ENCODE measurements around the gene CCT5. TPM values are rescaled to one million over a fixed set of nuclear protein-coding genes. Genes with fewer than 3 reads are reported as not detected.
A peak's percentile ranks its signal among the peaks of the same experiment; 100 is the strongest.

The CCT5 gene
- total RNA-seq, 6 experiments from 2014 or later: 274 to 362 (median 330) TPM

DNA sequence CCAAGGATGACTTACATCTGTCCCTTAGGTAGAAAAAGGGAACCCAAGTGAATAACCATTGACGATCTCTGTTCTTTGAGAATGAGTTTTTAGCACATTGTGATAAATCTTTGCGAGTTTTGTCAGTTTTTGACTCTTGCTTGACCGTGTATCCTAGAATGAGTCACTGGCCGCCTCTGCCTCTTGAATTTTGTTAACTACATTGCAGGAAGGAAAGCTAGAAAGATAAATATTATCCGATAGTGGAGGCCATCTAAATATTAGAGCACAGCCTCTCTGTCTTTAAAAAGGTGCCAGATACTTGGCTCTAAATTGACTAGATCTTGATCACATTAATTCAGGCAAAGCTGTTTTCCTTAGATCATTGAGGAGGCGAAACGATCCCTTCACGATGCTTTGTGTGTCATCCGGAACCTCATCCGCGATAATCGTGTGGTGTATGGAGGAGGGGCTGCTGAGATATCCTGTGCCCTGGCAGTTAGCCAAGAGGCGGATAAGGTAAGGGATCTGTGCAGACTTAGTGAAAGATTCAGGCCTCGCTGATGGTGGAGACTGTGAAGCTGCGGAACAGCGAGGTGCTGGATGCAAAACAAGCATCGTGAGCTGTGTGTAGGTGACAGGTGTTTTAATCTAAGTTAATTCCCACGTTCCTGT lies 12.2 kb downstream of the CCT5 start:
- Mint-ChIP-seq H3K27ac (no peak overlapping the region), H3K9me3 (no peaks in the 10 kb centered on the region), H3K36me3 (ENCODE audit: low read depth) (peaks cover 54% of the 10 kb centered on the region), H3K4me3 (no peak overlapping the region), H3K4me1 (ENCODE audit: low read depth) (peaks cover 34% of the 10 kb centered on the region), H3K27me3 (ENCODE audit: insufficient read depth) (peaks cover 7% of the 10 kb centered on the region)
- DNase-seq: no peak
- TF ChIP-seq CTCF (IDR thresholded peaks at IDR 0.05): no peak

GRCh38 chr5:10262995-10263394 lies 12.9 kb downstream of the CCT5 start:
- Mint-ChIP-seq H3K4me3 (no peak overlapping the region), H3K9me3 (no peaks in the 10 kb centered on the region), H3K36me3 (ENCODE audit: low read depth) (peaks cover 51% of the 10 kb centered on the region), H3K4me1 (ENCODE audit: low read depth) (peaks cover 41% of the 10 kb centered on the region), H3K27ac (peak overlapping the region; percentile 42; the same call in 1 of the 2 replicates), H3K27me3 (ENCODE audit: insufficient read depth) (peaks cover 7% of the 10 kb centered on the region)
- no peak for TF ChIP-seq CTCF (IDR thresholded peaks at IDR 0.05)
- no peak for DNase-seq

- Mint-ChIP-seq H3K4me3 (no peak overlapping the region), H3K27ac (peak overlapping the region; percentile 54), H3K36me3 (ENCODE audit: low read depth) (peaks cover 40% of the 10 kb centered on the region), H3K4me1 (ENCODE audit: low read depth) (peaks cover 39% of the 10 kb centered on the region), H3K9me3 (no peaks in the 10 kb centered on the region), H3K27me3 (ENCODE audit: insufficient read depth) (peaks cover 6% of the 10 kb centered on the region)
- peak; percentile 38 for DNase-seq
- no peak for TF ChIP-seq CTCF (IDR thresholded peaks at IDR 0.05)
These were observed 14.5 kb downstream of the CCT5 start for GRCh38 chr5:10264604-10265003.

- Mint-ChIP-seq H3K27ac (peak overlapping the region; percentile 54), H3K4me1 (ENCODE audit: low read depth) (peaks cover 34% of the 10 kb centered on the region), H3K9me3 (no peaks in the 10 kb centered on the region), H3K36me3 (ENCODE audit: low read depth) (peaks cover 35% of the 10 kb centered on the region), H3K27me3 (ENCODE audit: insufficient read depth) (peaks cover 2% of the 10 kb centered on the region; the same call in 1 of the 2 replicates), H3K4me3 (no peak overlapping the region)
- TF ChIP-seq CTCF (IDR thresholded peaks at IDR 0.05): no peak
- DNase-seq: no peak
These were observed 15.4 kb downstream of the CCT5 start for GRCh38 chr5:10265245-10266109.

- 0 out of 2 replicates have a peak, but pooled peaks cover 2% of the 10 kb centered on the region for H3K27me3 Mint-ChIP-seq (ENCODE audit: insufficient read depth)
- H3K4me3 Mint-ChIP-seq: no peak overlapping the region
- no peaks in the 10 kb centered on the region for H3K9me3 Mint-ChIP-seq
- TF ChIP-seq CTCF (IDR thresholded peaks at IDR 0.05): no peak
- DNase-seq: no peak
- peaks cover 34% of the 10 kb centered on the region for H3K4me1 Mint-ChIP-seq (ENCODE audit: low read depth)
- peaks cover 35% of the 10 kb centered on the region for H3K36me3 Mint-ChIP-seq (ENCODE audit: low read depth)
- H3K27ac Mint-ChIP-seq: peak overlapping the region; percentile 54; the same call in 1 of the 2 replicates
These were observed 16.1 kb downstream of the CCT5 start for GRCh38 chr5:10266137-10266536.

All from HFFc6 (cell line).